ENCODE data around the gene ACOXL. TPM values are rescaled to one million over a fixed set of nuclear protein-coding genes. Genes with fewer than 3 reads are reported as not detected.

ACOXL gene
- total and polyA plus RNA-seq, 10 of the 15 experiments (the other 5 are each of a cell fraction or from before 2014, with no cell fraction given): 0.05 to 1.3 (median 0.71) TPM

DNA sequence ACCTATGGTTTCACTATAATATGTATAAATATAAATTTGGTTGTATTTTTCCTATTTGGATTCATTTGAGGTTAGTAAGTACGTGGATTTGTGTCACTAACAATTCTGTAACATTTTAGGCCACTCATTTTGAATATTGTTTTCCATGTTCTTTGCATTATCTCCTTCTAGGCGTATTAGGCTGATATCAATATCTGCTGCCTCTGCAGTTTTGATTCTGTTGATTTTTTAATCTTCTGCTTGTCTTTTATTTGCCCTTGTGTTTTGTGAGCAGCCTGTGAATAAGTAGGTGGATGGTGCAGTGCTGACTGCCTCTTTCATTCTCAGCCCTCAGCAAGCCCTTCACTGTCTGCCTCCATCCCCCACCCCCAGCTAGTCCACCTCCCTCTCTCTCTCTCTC lies 222.7 kb downstream of the ACOXL start:
- no peaks in the 10 kb centered on the region for H3K79me2 ChIP-seq (ENCODE audit: control insufficient read depth, insufficient read depth, low read length)
- CTCF ChIA-PET: no interaction called here
- no peak for ATAC-seq
- H3K9ac ChIP-seq (ENCODE audit: control insufficient read depth, insufficient read depth, low read length): no peak overlapping the region
- no peak overlapping the region for H3K4me3 ChIP-seq
- POLR2A ChIA-PET: no interaction called here
- H4K20me1 ChIP-seq (ENCODE audit: control insufficient read depth, insufficient read depth): no peaks in the 10 kb centered on the region
- H2AFZ ChIP-seq (ENCODE audit: control insufficient read depth, low read depth, low read length): no peak overlapping the region
- no peak for DNase-seq (ENCODE audit: low read depth, low spot score)
- intact Hi-C loops (cut with micrococcal nuclease; ENCODE audit: unreplicated experiment) (no loop called here), in situ Hi-C loops (cut with MboI) (no loop called here)
- SMC1A ChIA-PET (ENCODE audit: uncharacterized antibody, unreplicated experiment): interaction anchor here (0.6 to 1.1 kb wide), 2 partner anchors 31 to 117 kb away, joined by 3 read pairs; no protein-coding TSS in a partner anchor
- no peaks in the 10 kb centered on the region; the same call in 2 of the 3 replicates for H3K9me3 ChIP-seq (replicated peaks; ENCODE audit: control insufficient read depth, insufficient read depth, low read length)
- no TSS peak for BruUV-seq (replicated peaks)
- 23% methylated on average over 2 of the region's 2 CpGs for WGBS (ENCODE audit: insufficient coverage, insufficient replicate concordance, low lambda C conversion rate, missing lambda C conversion rate)
- H3K4me2 ChIP-seq (ENCODE audit: control insufficient read depth, insufficient read depth): no peak overlapping the region
- RAD21 ChIA-PET (ENCODE audit: unreplicated experiment): no interaction called here
- H3K4me1 ChIP-seq (ENCODE audit: control insufficient read depth, insufficient read depth, low read length): no peaks in the 10 kb centered on the region
- H3K36me3 ChIP-seq (ENCODE audit: control insufficient read depth in 2 of 2, insufficient read depth in 2 of 2, low read length in 1 of 2): no peaks in the 10 kb centered on the region
- FAIRE-seq: no peak
- no peak overlapping the region for H3K27ac ChIP-seq (ENCODE audit: control insufficient read depth, insufficient read depth)
- H3K27me3 ChIP-seq (replicated peaks in 1 of 2; ENCODE audit: control insufficient read depth in 2 of 2, insufficient read depth in 2 of 2, low read length in 1 of 2): no peaks in the 10 kb centered on the region; a peak in 1 of 4 replicates
- TF ChIP-seq MYB (IDR thresholded peaks at IDR 0.05; ENCODE audit: borderline replicate concordance, low read depth, low read length): no peak
- TF ChIP-seq, protein P1, sequence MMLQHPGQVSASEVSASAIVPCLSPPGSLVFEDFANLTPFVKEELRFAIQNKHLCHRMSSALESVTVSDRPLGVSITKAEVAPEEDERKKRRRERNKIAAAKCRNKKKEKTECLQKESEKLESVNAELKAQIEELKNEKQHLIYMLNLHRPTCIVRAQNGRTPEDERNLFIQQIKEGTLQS (IDR thresholded peaks at IDR 0.05; ENCODE audit: borderline replicate concordance, extremely low read depth, low read depth, low read length): no peak
- TF ChIP-seq, protein P2, sequence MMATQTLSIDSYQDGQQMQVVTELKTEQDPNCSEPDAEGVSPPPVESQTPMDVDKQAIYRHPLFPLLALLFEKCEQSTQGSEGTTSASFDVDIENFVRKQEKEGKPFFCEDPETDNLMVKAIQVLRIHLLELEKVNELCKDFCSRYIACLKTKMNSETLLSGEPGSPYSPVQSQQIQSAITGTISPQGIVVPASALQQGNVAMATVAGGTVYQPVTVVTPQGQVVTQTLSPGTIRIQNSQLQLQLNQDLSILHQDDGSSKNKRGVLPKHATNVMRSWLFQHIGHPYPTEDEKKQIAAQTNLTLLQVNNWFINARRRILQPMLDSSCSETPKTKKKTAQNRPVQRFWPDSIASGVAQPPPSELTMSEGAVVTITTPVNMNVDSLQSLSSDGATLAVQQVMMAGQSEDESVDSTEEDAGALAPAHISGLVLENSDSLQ (IDR thresholded peaks at IDR 0.05): no peak
- TF ChIP-seq, protein P3, sequence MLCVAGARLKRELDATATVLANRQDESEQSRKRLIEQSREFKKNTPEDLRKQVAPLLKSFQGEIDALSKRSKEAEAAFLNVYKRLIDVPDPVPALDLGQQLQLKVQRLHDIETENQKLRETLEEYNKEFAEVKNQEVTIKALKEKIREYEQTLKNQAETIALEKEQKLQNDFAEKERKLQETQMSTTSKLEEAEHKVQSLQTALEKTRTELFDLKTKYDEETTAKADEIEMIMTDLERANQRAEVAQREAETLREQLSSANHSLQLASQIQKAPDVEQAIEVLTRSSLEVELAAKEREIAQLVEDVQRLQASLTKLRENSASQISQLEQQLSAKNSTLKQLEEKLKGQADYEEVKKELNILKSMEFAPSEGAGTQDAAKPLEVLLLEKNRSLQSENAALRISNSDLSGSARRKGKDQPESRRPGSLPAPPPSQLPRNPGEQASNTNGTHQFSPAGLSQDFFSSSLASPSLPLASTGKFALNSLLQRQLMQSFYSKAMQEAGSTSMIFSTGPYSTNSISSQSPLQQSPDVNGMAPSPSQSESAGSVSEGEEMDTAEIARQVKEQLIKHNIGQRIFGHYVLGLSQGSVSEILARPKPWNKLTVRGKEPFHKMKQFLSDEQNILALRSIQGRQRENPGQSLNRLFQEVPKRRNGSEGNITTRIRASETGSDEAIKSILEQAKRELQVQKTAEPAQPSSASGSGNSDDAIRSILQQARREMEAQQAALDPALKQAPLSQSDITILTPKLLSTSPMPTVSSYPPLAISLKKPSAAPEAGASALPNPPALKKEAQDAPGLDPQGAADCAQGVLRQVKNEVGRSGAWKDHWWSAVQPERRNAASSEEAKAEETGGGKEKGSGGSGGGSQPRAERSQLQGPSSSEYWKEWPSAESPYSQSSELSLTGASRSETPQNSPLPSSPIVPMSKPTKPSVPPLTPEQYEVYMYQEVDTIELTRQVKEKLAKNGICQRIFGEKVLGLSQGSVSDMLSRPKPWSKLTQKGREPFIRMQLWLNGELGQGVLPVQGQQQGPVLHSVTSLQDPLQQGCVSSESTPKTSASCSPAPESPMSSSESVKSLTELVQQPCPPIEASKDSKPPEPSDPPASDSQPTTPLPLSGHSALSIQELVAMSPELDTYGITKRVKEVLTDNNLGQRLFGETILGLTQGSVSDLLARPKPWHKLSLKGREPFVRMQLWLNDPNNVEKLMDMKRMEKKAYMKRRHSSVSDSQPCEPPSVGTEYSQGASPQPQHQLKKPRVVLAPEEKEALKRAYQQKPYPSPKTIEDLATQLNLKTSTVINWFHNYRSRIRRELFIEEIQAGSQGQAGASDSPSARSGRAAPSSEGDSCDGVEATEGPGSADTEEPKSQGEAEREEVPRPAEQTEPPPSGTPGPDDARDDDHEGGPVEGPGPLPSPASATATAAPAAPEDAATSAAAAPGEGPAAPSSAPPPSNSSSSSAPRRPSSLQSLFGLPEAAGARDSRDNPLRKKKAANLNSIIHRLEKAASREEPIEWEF (IDR thresholded peaks at IDR 0.05; ENCODE audit: insufficient replicate concordance, low read depth, low read length): no peak
- TF ChIP-seq, protein P4, sequence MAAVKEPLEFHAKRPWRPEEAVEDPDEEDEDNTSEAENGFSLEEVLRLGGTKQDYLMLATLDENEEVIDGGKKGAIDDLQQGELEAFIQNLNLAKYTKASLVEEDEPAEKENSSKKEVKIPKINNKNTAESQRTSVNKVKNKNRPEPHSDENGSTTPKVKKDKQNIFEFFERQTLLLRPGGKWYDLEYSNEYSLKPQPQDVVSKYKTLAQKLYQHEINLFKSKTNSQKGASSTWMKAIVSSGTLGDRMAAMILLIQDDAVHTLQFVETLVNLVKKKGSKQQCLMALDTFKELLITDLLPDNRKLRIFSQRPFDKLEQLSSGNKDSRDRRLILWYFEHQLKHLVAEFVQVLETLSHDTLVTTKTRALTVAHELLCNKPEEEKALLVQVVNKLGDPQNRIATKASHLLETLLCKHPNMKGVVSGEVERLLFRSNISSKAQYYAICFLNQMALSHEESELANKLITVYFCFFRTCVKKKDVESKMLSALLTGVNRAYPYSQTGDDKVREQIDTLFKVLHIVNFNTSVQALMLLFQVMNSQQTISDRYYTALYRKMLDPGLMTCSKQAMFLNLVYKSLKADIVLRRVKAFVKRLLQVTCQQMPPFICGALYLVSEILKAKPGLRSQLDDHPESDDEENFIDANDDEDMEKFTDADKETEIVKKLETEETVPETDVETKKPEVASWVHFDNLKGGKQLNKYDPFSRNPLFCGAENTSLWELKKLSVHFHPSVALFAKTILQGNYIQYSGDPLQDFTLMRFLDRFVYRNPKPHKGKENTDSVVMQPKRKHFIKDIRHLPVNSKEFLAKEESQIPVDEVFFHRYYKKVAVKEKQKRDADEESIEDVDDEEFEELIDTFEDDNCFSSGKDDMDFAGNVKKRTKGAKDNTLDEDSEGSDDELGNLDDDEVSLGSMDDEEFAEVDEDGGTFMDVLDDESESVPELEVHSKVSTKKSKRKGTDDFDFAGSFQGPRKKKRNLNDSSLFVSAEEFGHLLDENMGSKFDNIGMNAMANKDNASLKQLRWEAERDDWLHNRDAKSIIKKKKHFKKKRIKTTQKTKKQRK (IDR thresholded peaks at IDR 0.05; ENCODE audit: low read depth, low read length): no peak
- no peak for TF ChIP-seq BHLHE40 (IDR thresholded peaks at IDR 0.05; ENCODE audit: borderline replicate concordance in 1 of 2, low read depth in 2 of 2, low read length in 1 of 2)
- no peak for TF ChIP-seq SUPT20H (IDR thresholded peaks at IDR 0.05; ENCODE audit: borderline replicate concordance, control insufficient read depth, low read depth, low read length)
- TF ChIP-seq ZNF384 (IDR thresholded peaks at IDR 0.05; ENCODE audit: borderline replicate concordance, low read depth, low read length): no peak
- no peak for TF ChIP-seq CREB1 (IDR thresholded peaks at IDR 0.05; ENCODE audit: low read depth)
- TF ChIP-seq, protein P5, sequence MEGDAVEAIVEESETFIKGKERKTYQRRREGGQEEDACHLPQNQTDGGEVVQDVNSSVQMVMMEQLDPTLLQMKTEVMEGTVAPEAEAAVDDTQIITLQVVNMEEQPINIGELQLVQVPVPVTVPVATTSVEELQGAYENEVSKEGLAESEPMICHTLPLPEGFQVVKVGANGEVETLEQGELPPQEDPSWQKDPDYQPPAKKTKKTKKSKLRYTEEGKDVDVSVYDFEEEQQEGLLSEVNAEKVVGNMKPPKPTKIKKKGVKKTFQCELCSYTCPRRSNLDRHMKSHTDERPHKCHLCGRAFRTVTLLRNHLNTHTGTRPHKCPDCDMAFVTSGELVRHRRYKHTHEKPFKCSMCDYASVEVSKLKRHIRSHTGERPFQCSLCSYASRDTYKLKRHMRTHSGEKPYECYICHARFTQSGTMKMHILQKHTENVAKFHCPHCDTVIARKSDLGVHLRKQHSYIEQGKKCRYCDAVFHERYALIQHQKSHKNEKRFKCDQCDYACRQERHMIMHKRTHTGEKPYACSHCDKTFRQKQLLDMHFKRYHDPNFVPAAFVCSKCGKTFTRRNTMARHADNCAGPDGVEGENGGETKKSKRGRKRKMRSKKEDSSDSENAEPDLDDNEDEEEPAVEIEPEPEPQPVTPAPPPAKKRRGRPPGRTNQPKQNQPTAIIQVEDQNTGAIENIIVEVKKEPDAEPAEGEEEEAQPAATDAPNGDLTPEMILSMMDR (IDR thresholded peaks at IDR 0.05 in 2 of 3, conservative IDR thresholded peaks at IDR 0.05 in 1 of 3; ENCODE audit: control insufficient read depth in 2 of 3, extremely low read depth in 1 of 3, insufficient read depth in 1 of 3, low read depth in 3 of 3, low read length in 3 of 3): no peak
- no peak for TF ChIP-seq KAT2A (conservative IDR thresholded peaks at IDR 0.05; ENCODE audit: control insufficient read depth, low read depth, low read length)

All from GM12878 (cell line).